GM21723 (cell line): ENCODE results near the gene PRDM11.

Source experiments
- ATAC-seq: cut with Tn5 transposase; IDR thresholded peaks from one replicate; pipeline ENCODE4 v1.9.1; 2021; ENCODE audit warnings: mild to moderate bottlenecking, moderate library complexity; ENCODE audit not compliant: unreplicated experiment

The PRDM11 gene

GRCh38 chr11:45141171-45141570 lies 5.3 kb upstream of the PRDM11 start:
- ATAC-seq = peak; percentile 65

- no peak for ATAC-seq
Observed at GRCh38 chr11:45141631-45142030, 4.8 kb upstream of the PRDM11 start.

GRCh38 chr11:45142241-45143055 lies 4.0 kb upstream of the PRDM11 start:
- ATAC-seq = no peak

- no peak for ATAC-seq
Observed at GRCh38 chr11:45143494-45143893, 2.9 kb upstream of the PRDM11 start.

GRCh38 chr11:45144126-45145082 lies 2.0 kb upstream of the PRDM11 start:
- ATAC-seq = no peak

- ATAC-seq = no peak
Observed at GRCh38 chr11:45145083-45145378, 1.4 kb upstream of the PRDM11 start.

GRCh38 chr11:45145379-45146071 lies 914 bp upstream of the PRDM11 start:
- ATAC-seq = no peak

GRCh38 chr11:45147017-45147728 lies 734 bp downstream of the PRDM11 start:
- ATAC-seq = peak; percentile 98

GRCh38 chr11:45147891-45148675 lies 1.6 kb downstream of the PRDM11 start:
- ATAC-seq = no peak

- no peak for ATAC-seq
Observed at GRCh38 chr11:45149483-45150056, 3.1 kb downstream of the PRDM11 start.

GRCh38 chr11:45150301-45150700 lies 3.9 kb downstream of the PRDM11 start:
- ATAC-seq = no peak

- ATAC-seq = no peak
Observed at GRCh38 chr11:45150943-45151342, 4.5 kb downstream of the PRDM11 start.

- no peak for ATAC-seq
Observed at GRCh38 chr11:45151362-45151982, 5.0 kb downstream of the PRDM11 start.

GRCh38 chr11:45152740-45153595 lies 6.5 kb downstream of the PRDM11 start:
- ATAC-seq = no peak

- no peak for ATAC-seq
Observed at GRCh38 chr11:45154276-45154675, 7.8 kb downstream of the PRDM11 start.

- ATAC-seq = no peak
Observed at GRCh38 chr11:45155058-45155551, 8.7 kb downstream of the PRDM11 start.

GRCh38 chr11:45155627-45156180 lies 9.3 kb downstream of the PRDM11 start:
- no peak for ATAC-seq

- no peak for ATAC-seq
Observed at GRCh38 chr11:45156201-45156600, 9.8 kb downstream of the PRDM11 start.
